GM18511 (cell line): ENCODE measurements around the gene TRNAU1AP.

Experiments
- ATAC-seq: cut with Tn5 transposase; IDR thresholded peaks from one replicate; pipeline ENCODE4 v1.9.1; 2021; ENCODE audit warnings: mild to moderate bottlenecking, moderate library complexity; ENCODE audit not compliant: unreplicated experiment

Gene TRNAU1AP

GRCh38 chr1:28604411-28604810 is 51.5 kb downstream of the TRNAU1AP start:
- ATAC-seq: no peak

GRCh38 chr1:28604962-28605361 is 52.1 kb downstream of the TRNAU1AP start:
- no peak for ATAC-seq

GRCh38 chr1:28606771-28607170 is 53.9 kb downstream of the TRNAU1AP start:
- ATAC-seq: no peak

GRCh38 chr1:28613175-28613574 is 60.3 kb downstream of the TRNAU1AP start:
- no peak for ATAC-seq
